Medulla oblongata (tissue), 1 donor: ENCODE measurements around the gene CD84.
A peak's percentile ranks its signal among the peaks of the same experiment; 100 is the strongest.
"Not testable (repeated sequence)": the region's sequence is repeated elsewhere in the genome, so short reads cannot be mapped to it uniquely, and the experiment has no call there.

Experiments used
- DNase-seq: peaks from one replicate; pipeline ENCODE4 v3.0.0-alpha.2; 2015; ENCODE audit errors: extremely low spot score

The CD84 gene

GRCh38 chr1:160517519-160517918 is 61.8 kb downstream of the CD84 start:
- DNase-seq = not testable (repeated sequence)

GRCh38 chr1:160515908-160516307 is 63.4 kb downstream of the CD84 start:
- not testable (repeated sequence) for DNase-seq

- no peak for DNase-seq
These were observed 74.6 kb downstream of the CD84 start for GRCh38 chr1:160504651-160505050.

- DNase-seq = no peak
These were observed 76.2 kb downstream of the CD84 start for GRCh38 chr1:160503087-160503486.

- DNase-seq = no peak
These were observed 78.8 kb downstream of the CD84 start for GRCh38 chr1:160500321-160500990.

GRCh38 chr1:160499631-160500030 is 79.7 kb downstream of the CD84 start:
- peak; percentile 75 for DNase-seq

- not testable (repeated sequence) for DNase-seq
These were observed 80.8 kb downstream of the CD84 start for GRCh38 chr1:160498301-160499065.

GRCh38 chr1:160496334-160496733 is 83.0 kb downstream of the CD84 start:
- no peak for DNase-seq

- no peak for DNase-seq
These were observed 84.7 kb downstream of the CD84 start for GRCh38 chr1:160494620-160495019.

GRCh38 chr1:160492617-160493016 is 86.7 kb downstream of the CD84 start:
- no peak for DNase-seq

- no peak for DNase-seq
These were observed 87.3 kb downstream of the CD84 start for GRCh38 chr1:160491981-160492380.
